HEK293T (cell line): Measurements from ENCODE around the gene GULP1.

ENCODE experiments used
- CTCF ChIA-PET: fragments of 350-600 bp; formaldehyde crosslinking; extraction: SDS; loops from one replicate; lab custom pipeline; 2021; ENCODE audit warnings: antibody characterized with exemption, inconsistent platforms; lab: Yijun Ruan, JAX
- POLR2A ChIA-PET: fragments of 350-600 bp; formaldehyde crosslinking; extraction: SDS; loops from one replicate; lab custom pipeline; 2020; ENCODE audit warnings: antibody characterized with exemption, inconsistent platforms; lab: Yijun Ruan, JAX
- DNase-seq: peaks from one replicate; pipeline ENCODE4 v3.0.0; 2012; ENCODE audit warnings: mixed read lengths; ENCODE audit errors: extremely low spot score
- ARNT ChIP-seq: fragments of 450-650 bp; IDR thresholded peaks from 2 replicates; pipeline ENCODE4 v1.6.1; 2017; ENCODE audit warnings: mild to moderate bottlenecking
- BHLHE40 ChIP-seq: fragments of 450-650 bp; IDR thresholded peaks from 2 replicates; pipeline ENCODE4 v1.6.1; 2016; ENCODE audit warnings: mild to moderate bottlenecking, moderate library complexity, borderline replicate concordance
- CTBP1 ChIP-seq: fragments of 450-650 bp; IDR thresholded peaks from 2 replicates; pipeline ENCODE4 v1.6.1; 2016; ENCODE audit warnings: borderline replicate concordance
- ELF4 ChIP-seq: fragments of 450-650 bp; IDR thresholded peaks from 2 replicates; pipeline ENCODE4 v1.6.1; 2017; ENCODE audit warnings: antibody characterized with exemption
- FOXA1 ChIP-seq: fragments of 450-650 bp; IDR thresholded peaks from 2 replicates; pipeline ENCODE4 v1.6.1; 2016; ENCODE audit warnings: mild to moderate bottlenecking
- FOXK2 ChIP-seq: fragments of 450-650 bp; IDR thresholded peaks from 2 replicates; pipeline ENCODE4 v1.6.1; 2016; ENCODE audit warnings: mild to moderate bottlenecking
- FOXM1 ChIP-seq: fragments of 450-650 bp; IDR thresholded peaks from 2 replicates; pipeline ENCODE4 v1.6.1; 2017; ENCODE audit warnings: mild to moderate bottlenecking, borderline replicate concordance
- HDGF ChIP-seq: fragments of 450-650 bp; IDR thresholded peaks from 2 replicates; pipeline ENCODE4 v1.6.1; 2017; ENCODE audit warnings: antibody characterized with exemption, borderline replicate concordance
- L3MBTL2 ChIP-seq: fragments of 450-650 bp; conservative IDR thresholded peaks from 2 replicates; pipeline ENCODE4 v1.6.1; 2016; ENCODE audit warnings: mild to moderate bottlenecking
- LEF1 ChIP-seq: fragments of 450-650 bp; IDR thresholded peaks from 2 replicates; pipeline ENCODE4 v1.6.1; 2017; ENCODE audit warnings: mild to moderate bottlenecking, borderline replicate concordance
- NFRKB ChIP-seq: fragments of 450-650 bp; IDR thresholded peaks from 2 replicates; pipeline ENCODE4 v1.6.1; 2016; ENCODE audit warnings: mild to moderate bottlenecking, moderate library complexity
- PKNOX1 ChIP-seq: fragments of 450-650 bp; IDR thresholded peaks from 2 replicates; pipeline ENCODE4 v1.6.1; 2016
- SP1 ChIP-seq: fragments of 450-650 bp; IDR thresholded peaks from 2 replicates; pipeline ENCODE4 v1.6.1; 2017
- SUZ12 ChIP-seq: fragments of 450-650 bp; IDR thresholded peaks from 2 replicates; pipeline ENCODE4 v1.6.1; 2016; ENCODE audit warnings: mild to moderate bottlenecking
- TARDBP ChIP-seq: fragments of 450-650 bp; IDR thresholded peaks from 2 replicates; pipeline ENCODE4 v1.6.1; 2016
- ZNF384 ChIP-seq: fragments of 450-650 bp; IDR thresholded peaks from 2 replicates; pipeline ENCODE4 v1.6.1; 2016

The GULP1 gene

GRCh38 chr2:188365058-188365641 is 73.5 kb downstream of the GULP1 start:
- ChIA-PET POLR2A (interaction anchor here (0.8 kb wide), 1 partner anchor 845 kb away, joined by 3 read pairs; no protein-coding TSS in a partner anchor), CTCF (no interaction called here)
- no peak for DNase-seq
- TF ChIP-seq L3MBTL2, result no peak
- no peak for TF ChIP-seq LEF1

- TF ChIP-seq L3MBTL2 (no peak), NFRKB (no peak), FOXM1 (no peak), HDGF (no peak), FOXK2 (no peak), ELF4 (no peak), SUZ12 (no peak), FOXA1 (no peak), SP1 (no peak), ARNT (no peak), BHLHE40 (no peak), CTBP1 (no peak), TARDBP (no peak), PKNOX1 (no peak), LEF1 (no peak)
- CTCF ChIA-PET, result no interaction called here
- POLR2A ChIA-PET, result no interaction called here
- no peak for DNase-seq
Measured at GRCh38 chr2:188367164-188367563, 75.5 kb downstream of the GULP1 start.

DNA sequence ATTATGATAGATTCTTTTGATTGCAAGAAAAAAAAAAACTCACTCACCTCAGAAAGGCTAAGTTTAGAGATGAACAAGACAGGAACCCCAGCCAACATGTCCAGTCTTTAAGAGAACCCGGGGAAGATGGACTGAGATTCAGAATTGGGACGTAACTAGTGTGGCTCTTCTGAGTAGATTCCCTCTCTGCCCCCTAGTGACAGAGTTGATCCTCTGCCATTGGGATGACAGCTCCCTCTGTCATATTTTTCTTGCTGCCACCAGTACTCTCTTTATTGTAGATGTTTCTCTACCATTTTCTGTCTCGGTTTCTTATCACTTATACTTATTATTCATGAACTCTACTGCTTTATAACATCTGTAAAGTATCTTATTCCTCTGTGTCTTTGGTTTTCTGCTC is 77.7 kb downstream of the GULP1 start:
- CTCF ChIA-PET, result interaction anchor here (0.6 to 1.3 kb wide), 5 partner anchors 64 to 460 kb away, joined by 3 to 5 read pairs (median 3); partner anchors contain the start of gene GULP1
- TF ChIP-seq LEF1, result no peak
- TF ChIP-seq ARNT, result no peak
- peak; percentile 34; the same call in 1 of the 2 replicates for TF ChIP-seq PKNOX1
- DNase-seq, result peak; percentile 63
- POLR2A ChIA-PET, result interaction anchor here (2.9 kb wide), 1 partner anchor 77 kb away, joined by 13 read pairs; the partner anchor contains the start of gene GULP1

DNA sequence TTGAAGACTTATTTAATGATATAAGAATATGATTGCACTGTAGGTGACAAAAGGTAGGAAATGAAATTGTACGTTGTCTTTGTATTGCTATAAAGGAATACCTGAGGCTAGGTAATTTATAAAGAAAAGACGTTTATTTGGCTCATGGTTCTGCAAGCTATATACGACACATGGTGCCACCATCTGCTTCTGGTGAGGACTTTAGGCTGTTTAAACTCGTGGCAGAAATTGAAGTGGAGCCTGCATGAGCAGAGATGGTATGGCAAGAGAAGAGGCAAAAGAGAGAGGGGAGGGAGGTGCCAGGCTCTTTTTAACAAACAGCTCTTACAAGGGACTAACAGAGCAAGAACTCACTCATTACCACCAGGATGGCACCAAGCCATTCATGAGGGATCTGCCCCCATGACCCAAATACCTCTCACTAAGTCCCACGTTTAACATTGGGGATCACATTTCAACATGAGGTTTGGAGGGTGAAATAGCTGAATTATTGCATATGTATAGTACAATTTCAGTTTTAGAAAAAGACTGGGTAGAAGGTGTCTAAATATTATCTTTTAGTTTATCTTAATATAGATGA is 86.8 kb downstream of the GULP1 start:
- ChIA-PET CTCF (no interaction called here), POLR2A (no interaction called here)
- TF ChIP-seq NFRKB (no peak), TARDBP (no peak), FOXK2 (no peak), PKNOX1 (no peak), ELF4 (no peak), CTBP1 (no peak), L3MBTL2 (no peak)
- no peak for DNase-seq

DNA sequence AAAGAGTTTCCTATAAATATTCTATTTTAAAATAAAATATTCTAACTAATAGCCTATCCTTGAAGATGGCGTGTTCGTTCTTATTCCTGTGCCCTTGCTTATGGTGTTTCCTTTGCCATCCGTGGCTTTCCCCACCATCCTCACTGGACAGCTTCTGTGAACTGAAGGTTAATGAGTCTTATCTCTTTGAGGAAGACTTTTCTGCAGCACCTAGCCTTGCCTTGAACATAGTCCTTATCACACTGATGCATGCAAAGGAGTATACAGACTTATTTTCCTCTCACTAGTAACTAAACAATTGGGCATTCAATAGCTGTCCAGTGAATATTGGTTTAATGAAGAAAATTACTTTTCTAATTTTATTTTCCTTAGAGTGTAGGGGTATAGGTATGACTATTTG is 88.1 kb downstream of the GULP1 start:
- POLR2A ChIA-PET, result no interaction called here
- CTCF ChIA-PET, result interaction anchor here (0.7 kb wide), 1 partner anchor 351 kb away, joined by 3 read pairs; no protein-coding TSS in a partner anchor
- TF ChIP-seq HDGF (no peak), SP1 (no peak), ARNT (no peak)
- no peak for DNase-seq

GRCh38 chr2:188380280-188380679 is 88.6 kb downstream of the GULP1 start:
- TF ChIP-seq L3MBTL2, result no peak
- TF ChIP-seq ARNT, result no peak
- no peak for TF ChIP-seq FOXA1
- TF ChIP-seq NFRKB, result no peak
- TF ChIP-seq BHLHE40, result no peak
- no peak for TF ChIP-seq HDGF
- TF ChIP-seq PKNOX1, result no peak
- no peak for TF ChIP-seq TARDBP
- no peak for TF ChIP-seq ZNF384
- TF ChIP-seq LEF1, result no peak
- TF ChIP-seq SUZ12, result no peak
- no peak for TF ChIP-seq CTBP1
- TF ChIP-seq ELF4, result no peak
- TF ChIP-seq FOXK2, result no peak
- no peak for TF ChIP-seq SP1
- TF ChIP-seq FOXM1, result no peak
- CTCF ChIA-PET, result interaction anchor here (0.7 kb wide), 1 partner anchor 351 kb away, joined by 3 read pairs; no protein-coding TSS in a partner anchor
- POLR2A ChIA-PET, result interaction anchor here (0.7 kb wide), 1 partner anchor 138 kb away, joined by 3 read pairs; no protein-coding TSS in a partner anchor
- no peak for DNase-seq
